Gastrocnemius medialis (tissue), 4 donors: ENCODE measurements around the gene ZSCAN21.

Experiments used
- CTCF ChIP-seq, 5 experiments: fragments of 450-650 bp in 3 of 5; fragments of 200-600 bp in 2 of 5; sonication (generic) in 2 of 5; IDR thresholded peaks in 4 of 5; conservative IDR thresholded peaks in 1 of 5; 1 replicate in 4 of 5; 2 replicates in 1 of 5; pipeline ENCODE4 v1.5.1; 2016 to 2019; ENCODE audit warnings: antibody characterized with exemption in 5 of 5, mild to moderate bottlenecking in 3 of 5, moderate library complexity in 3 of 5
- POLR2A ChIP-seq, 2 donors: fragments of 450-650 bp; IDR thresholded peaks; one replicate each; pipeline ENCODE4 v1.6.1; 2017; ENCODE audit warnings: antibody characterized with exemption in 2 of 2, mild to moderate bottlenecking in 2 of 2, moderate library complexity in 2 of 2

GRCh38 chr7:100029596-100029995, 20.0 kb upstream of the ZSCAN21 start:
- TF ChIP-seq CTCF (IDR thresholded peaks at IDR 0.05 in 4 of 5, conservative IDR thresholded peaks at IDR 0.05 in 1 of 5) (no peak), POLR2A (IDR thresholded peaks at IDR 0.05) (no peak)
